SH-SY5Y (cell line): Measurements from ENCODE around the gene RPL10.

Experiments
- GATA2 ChIP-seq: IDR thresholded peaks from 2 replicates; pipeline ENCODE4 v1.6.1; 2011; ENCODE audit warnings: mild to moderate bottlenecking, low read depth, low read length
- GATA3 ChIP-seq: IDR thresholded peaks from 2 replicates; pipeline ENCODE4 v1.6.1; 2011; ENCODE audit warnings: low read depth, mild to moderate bottlenecking, low read length, moderate library complexity

The RPL10 gene

DNA sequence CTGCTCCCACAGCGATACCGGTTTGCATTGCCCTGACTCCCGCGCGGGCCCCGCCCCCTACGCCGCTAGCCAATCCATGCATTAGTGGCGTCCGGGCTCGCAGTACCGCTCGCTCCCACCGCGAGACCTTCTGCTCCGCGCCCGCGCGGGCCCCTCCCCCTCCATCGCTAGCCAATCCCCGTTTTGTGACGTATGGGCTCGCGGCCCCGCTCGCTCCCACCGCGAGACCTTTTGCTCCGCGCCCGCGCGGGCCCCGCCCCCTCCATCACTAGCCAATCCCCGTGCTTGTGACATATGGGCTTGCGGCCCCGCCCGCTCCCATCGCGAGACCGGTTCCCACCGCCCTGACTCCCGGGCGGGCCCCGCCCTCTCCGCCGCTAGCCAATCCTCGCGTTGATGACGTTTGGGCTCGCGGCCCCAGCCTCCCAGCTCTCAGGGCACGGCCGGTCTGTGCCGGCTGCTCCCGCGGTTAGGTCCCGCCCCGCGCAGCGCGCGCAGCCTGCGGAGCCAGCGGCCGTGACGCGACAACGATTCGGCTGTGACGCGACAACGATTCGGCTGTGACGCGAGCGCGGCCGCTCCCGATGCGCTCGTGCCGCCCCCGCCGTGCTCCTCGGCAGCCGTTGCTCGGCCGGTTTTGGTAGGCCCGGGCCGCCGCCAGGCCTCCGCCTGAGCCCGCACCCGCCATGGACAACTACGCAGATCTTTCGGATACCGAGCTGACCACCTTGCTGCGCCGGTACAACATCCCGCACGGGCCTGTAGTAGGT is 19.2 kb upstream of the RPL10 start, which contains the start of gene EMD:
EMD (plus strand) TSS at position 497 of the 770 bp plus-strand sequence; CDS start at position 687, 190 bp downstream.
- no peak for TF ChIP-seq GATA2
- no peak for TF ChIP-seq GATA3

DNA sequence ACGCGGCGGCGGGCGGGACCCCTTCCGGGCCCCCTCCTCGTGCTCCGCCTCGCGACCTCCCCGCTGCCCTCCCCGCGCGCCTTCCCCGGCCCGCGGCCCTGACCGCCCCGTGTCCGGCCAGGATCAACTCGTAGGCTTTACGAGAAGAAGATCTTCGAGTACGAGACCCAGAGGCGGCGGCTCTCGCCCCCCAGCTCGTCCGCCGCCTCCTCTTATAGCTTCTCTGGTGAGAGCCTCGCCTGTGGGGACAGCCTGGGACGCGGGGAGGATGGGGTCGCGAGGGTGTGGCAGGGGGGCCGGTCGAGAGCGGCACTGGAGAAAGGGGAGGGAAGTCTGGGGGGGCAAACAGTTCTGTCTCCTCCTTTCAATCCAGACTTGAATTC is 18.6 kb upstream of the RPL10 start:
- TF ChIP-seq GATA2 (no peak), GATA3 (no peak)

DNA sequence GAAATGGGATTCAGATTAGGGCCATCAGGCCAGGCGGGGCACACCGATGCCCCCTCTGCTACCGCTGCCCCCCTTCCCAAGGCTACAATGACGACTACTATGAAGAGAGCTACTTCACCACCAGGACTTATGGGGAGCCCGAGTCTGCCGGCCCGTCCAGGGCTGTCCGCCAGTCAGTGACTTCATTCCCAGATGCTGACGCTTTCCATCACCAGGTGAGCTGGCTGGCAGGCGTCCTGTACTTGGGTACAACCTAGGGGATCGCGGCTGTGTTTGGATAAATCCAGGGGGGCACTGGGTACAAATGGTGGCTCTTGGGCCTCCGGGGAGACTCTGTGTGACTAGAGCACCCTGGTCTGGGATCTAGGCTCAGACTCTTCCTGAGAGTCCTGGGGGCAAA is 18.0 kb upstream of the RPL10 start:
- TF ChIP-seq GATA2, result no peak
- no peak for TF ChIP-seq GATA3

DNA sequence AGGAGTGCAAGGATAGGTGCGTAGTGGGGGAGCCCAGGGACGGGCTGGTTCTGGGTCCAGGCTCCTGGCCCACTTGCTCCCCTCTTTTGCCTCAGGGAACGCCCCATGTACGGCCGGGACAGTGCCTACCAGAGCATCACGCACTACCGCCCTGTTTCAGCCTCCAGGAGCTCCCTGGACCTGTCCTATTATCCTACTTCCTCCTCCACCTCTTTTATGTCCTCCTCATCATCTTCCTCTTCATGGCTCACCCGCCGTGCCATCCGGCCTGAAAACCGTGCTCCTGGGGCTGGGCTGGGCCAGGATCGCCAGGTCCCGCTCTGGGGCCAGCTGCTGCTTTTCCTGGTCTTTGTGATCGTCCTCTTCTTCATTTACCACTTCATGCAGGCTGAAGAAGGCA is 17.4 kb upstream of the RPL10 start:
- TF ChIP-seq GATA3 (no peak), GATA2 (no peak)

DNA sequence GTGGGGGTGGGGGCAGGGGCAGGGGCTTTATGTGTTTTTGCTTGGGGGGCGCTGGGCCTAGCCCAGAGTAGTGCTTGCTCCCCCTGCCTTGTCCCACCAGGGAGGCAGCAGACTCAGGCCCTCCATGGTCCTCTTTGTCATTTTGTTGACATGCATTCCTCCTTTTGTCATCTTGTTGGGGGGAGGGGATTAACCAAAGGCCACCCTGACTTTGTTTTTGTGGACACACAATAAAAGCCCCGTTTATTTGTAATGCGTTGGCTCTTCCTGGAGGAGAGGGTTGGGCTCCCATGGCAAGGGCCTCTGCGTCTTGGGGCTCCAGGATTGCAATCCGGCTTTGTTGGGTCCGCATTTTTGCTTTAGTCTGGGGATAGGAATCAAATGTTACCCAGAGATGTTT is 16.9 kb upstream of the RPL10 start:
- TF ChIP-seq GATA3 (no peak), GATA2 (no peak)

DNA sequence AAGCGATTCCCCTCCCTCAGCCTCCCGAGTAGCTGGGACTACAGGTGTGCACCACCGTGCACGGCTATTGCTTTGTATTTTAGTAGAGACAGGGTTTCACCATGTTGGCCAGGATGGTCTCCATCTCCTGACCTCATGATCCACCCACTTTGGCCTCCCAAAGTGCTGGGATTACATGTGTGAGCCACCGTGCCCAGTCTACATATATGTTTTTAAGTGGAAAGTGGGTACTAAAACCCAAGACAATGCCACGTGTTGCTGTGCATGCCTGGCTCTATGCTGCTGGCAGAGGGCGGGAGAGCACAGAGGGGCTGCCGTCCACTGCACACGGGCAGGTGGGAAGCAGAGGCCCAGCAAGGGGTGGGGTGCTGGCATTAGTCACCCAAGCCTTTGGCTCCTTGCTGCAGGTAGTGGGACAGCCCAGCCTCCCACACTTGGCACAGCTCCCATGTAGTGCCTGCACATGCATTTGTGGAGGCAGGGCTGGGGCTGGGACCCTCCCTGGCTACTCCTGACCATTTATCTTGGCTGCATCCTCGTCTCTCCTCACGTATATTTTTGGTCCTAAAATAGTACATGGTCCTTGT is 15.6 kb upstream of the RPL10 start:
- TF ChIP-seq GATA3, result no peak

DNA sequence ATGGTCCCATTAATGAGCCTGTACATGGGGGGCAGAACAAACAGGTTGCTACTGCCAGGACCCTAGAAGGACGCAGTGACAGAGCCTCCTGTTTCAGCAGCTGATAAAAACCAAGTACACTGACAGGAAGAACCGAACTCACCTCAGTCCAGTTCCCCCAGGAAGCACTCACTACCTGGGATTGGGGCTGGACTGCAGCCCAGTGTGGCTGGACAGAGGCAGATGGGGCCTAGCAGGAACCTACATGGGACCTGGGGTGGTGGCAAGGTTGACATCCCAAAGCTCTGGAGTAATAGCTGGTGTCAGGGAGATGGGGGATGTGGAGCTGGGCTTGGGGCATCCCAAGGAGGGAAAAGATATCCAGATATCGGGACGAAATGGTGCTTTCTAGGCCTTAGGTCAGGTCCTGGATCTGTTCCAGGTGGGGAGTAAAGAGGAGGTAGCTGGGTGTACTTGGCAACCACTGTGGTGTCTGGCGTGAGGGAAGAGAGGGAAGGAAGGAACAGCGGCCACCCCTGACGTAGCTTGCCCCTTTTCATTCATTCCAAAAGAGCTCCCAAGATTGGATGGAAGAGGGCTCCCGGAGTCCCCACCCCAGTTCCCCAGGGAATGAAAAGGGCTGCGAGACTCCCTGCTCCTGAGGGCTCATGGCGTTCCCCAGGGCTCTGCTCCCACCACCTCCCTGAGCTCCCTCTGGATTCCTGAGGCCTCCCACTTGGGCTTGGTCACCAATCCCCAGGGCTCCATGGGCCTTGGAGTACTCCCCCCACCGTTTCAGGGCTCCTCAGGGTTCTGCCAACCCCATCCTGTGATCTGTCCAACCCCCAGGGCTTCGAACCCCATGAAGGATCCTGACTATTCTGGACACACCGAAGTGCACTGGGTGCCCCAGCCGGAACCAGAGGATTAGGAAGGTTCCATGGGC is 14.6 kb upstream of the RPL10 start:
- TF ChIP-seq GATA2 (no peak), GATA3 (no peak)

DNA sequence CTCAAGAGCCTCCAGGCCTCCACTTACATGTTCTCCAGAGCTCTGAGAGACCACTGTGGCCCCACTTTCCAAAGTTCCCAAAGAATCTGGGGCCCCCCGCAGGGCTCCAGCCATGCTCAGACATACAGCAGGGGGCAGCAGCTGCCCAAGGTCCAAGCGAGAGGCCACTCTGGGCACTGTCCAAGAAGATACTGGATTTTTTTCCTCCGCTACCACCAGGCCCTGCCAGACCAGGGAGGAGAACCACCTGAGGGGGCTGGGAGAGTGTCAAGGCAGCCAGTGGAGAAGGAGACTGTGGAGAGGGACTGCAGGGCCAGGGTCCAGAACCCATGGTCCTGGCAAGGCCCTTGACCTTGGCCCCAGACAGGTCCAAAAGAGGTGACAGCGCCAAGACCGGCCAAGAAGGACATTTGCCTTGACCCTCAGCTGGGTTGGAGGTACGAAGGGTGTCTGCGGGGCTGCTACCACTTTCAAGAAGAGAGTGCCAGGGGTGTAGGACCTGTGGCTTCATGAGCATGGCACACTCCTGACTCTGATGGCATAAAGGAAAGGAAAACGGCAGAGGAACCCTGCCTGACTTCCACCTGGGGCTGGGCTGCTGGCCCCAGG is 13.8 kb upstream of the RPL10 start:
- TF ChIP-seq GATA3 (no peak), GATA2 (no peak)

DNA sequence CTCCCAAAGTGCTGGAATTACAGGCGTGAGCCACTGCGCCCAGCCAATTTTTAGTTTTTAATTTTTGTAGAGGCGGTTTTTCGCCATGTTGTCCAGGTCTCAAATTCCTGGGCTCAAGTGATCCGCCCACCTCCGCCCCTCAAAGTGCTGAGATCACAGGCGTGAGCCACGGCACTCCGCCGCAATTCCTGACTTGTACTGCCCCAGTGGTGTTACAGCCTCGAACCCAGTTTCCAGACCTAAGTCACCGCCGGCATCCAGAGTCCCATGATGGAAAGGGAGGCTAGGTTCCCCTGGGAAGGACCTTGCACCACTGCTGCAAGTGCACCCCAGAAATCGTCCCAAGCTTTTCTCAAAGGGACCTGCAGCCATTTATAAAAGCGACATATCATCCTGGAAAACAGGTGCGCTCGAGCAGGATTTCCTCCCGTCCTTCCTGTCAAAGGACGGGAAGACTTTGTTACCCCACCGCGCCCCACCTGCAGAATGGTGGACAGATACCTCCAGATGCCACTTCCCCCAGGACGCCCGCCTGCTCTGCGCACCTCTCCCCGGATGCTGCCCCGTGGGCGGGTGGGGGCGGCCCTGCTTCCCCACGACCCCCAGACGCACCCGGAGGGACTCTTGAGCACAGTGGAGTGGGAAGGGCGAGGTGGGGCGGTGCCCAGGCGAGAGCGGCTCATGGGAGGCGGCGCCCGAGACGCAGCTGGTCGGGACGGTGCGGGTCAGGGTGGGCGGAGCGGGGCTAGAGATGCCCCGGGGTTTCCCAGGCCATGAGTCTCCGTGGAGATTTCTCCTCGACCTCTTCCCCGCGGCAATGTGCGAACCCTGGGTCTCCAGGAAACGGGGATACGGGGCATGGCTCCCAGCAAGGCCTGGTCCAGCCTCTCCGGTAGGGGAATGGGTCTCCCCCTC is 947 bp upstream of the RPL10 start:
- no peak for TF ChIP-seq GATA3
- no peak for TF ChIP-seq GATA2

DNA sequence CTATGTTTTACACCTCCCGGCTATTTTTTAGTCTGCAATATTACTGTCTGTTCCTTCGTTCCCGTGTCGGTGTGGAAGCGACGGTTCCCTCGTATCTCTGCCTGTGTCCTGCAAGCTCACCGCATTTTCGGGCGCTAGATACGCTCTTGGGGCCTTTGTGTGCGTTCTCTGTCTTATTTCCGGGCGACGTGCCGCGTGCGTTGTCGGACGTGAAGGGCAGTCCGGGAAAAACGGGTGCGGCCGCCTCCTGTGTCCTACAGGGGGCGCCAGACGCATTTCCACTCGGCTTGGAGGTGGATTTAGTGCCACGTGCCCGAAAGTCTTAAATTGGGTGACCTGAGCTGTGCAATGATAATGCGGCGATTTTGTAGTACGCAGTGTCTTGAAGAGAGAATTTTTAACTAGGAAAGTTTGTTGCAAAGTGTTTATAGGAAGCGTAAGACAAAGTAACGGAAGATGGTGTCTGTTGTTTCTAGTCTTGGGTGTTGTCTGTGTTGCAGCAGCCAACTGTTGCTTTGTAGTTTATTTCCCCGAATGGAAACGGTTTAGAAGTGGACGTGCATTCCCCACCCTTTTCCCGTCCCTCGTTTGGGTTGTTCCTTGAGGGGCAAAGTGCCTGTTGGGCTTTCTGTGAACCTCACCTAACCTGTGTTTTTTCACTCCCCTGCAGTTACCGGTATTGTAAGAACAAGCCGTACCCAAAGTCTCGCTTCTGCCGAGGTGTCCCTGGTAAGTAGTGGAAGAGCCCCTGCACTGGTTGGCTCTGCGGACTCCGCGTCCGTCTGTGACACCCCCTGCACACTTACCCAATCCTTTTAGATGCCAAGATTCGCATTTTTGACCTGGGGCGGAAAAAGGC is 720 bp downstream of the RPL10 start:
- TF ChIP-seq GATA2 (no peak), GATA3 (no peak)

DNA sequence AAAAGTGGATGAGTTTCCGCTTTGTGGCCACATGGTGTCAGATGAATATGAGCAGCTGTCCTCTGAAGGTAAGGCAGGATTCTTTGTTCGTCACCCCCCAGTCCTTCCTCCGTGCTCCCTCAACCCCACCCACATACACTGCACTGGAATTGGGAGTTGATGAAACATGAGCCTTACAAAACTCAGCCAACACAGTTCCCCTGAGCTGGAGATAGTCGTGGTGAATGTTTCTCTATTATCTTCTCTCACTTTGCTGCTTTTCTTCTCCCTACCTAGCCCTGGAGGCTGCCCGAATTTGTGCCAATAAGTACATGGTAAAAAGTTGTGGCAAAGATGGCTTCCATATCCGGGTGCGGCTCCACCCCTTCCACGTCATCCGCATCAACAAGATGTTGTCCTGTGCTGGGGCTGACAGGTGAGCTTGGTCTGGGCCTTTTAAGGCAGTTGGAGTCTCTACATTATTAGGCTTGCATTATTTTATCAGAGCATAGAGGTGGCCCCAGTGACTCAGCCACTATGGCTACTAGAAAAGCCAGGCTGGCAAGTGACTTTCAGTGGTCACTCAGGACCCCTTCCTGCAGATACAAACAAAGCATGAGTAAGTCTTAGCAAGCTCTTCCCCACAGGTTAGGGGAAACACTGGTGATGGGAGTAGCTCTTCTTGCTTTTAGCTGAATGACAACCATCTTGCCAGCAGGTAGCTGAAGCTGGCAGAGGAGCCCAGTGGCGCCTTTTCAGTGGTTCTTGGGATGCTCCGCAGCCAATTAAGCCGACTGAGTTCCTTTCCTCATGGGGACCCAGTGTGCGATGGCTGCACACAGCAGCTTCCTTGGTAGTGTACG is 1.6 kb downstream of the RPL10 start:
- TF ChIP-seq GATA3, result no peak
- no peak for TF ChIP-seq GATA2

DNA sequence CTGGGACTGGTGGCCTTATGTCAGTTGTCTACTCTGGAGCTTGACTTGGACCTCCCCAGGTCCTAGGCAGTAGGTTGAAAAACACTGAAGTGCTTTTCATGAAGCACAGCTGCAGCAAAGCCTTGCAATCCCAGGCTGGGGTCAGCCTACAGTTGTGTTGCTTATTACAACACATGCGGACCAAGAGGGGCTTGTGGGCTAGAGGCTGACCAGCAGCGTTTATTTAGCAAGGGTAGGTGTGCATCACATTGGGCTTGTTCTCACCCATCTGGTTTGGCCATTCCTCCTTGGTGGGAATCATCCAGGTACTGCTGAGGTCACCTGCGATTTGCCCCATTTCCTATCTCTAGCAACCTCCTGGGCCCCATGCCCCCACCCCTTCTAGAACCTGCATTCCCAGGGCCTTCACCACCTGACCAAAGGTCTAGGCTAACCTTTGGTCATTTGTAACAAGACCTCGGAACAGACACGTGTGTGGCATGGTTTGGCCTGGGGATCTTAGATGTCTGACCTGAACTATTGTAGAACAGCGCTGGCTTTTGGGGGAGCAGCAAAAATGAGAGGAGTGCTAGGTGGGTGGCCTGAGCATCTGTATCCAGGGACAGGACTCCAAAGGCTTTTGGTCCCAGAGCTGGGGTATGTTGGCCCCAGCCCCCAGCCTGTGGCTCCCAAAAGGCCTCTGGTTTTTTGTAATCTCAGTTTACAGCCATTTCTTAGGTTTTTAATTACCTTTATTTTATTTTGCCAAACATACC is 3.0 kb downstream of the RPL10 start:
- TF ChIP-seq GATA3 (no peak), GATA2 (no peak)
